ENCODE measurements around the gene INAFM2. TPM values are rescaled to one million over a fixed set of nuclear protein-coding genes. Genes with fewer than 3 reads are reported as not detected.

INAFM2 gene
- total and polyA plus RNA-seq, 9 of the 15 experiments (the other 6 are each of a cell fraction or from before 2014, with no cell fraction given) = 11.8 to 43.1 (median 27.2) TPM

- TF ChIP-seq ZNF518B (CRISPR knock-in tag; IDR thresholded peaks at IDR 0.05) (no peak), KDM5B (IDR thresholded peaks at IDR 0.05; ENCODE audit: insufficient replicate concordance, low read depth, low read length) (no peak), MECOM (CRISPR knock-in tag; IDR thresholded peaks at IDR 0.05) (no peak), PHF21A (IDR thresholded peaks at IDR 0.05; ENCODE audit: borderline replicate concordance, low read depth) (0 out of 2 replicates have a peak, but pooled peaks have one; percentile 56), ZNF217 (CRISPR knock-in tag; IDR thresholded peaks at IDR 0.05) (no peak), ZNF277 (CRISPR knock-in tag; IDR thresholded peaks at IDR 0.05; ENCODE audit: borderline replicate concordance) (no peak), SP1 (CRISPR knock-in tag; IDR thresholded peaks at IDR 0.05) (peak; percentile 92; the same call in 1 of the 2 replicates), MLX (CRISPR knock-in tag; conservative IDR thresholded peaks at IDR 0.05) (no peak), ZNF717 (CRISPR knock-in tag; IDR thresholded peaks at IDR 0.05) (no peak), CBX5 (IDR thresholded peaks at IDR 0.05; ENCODE audit: borderline replicate concordance, low read depth) (no peak)
- TF ChIP-seq, protein P1, sequence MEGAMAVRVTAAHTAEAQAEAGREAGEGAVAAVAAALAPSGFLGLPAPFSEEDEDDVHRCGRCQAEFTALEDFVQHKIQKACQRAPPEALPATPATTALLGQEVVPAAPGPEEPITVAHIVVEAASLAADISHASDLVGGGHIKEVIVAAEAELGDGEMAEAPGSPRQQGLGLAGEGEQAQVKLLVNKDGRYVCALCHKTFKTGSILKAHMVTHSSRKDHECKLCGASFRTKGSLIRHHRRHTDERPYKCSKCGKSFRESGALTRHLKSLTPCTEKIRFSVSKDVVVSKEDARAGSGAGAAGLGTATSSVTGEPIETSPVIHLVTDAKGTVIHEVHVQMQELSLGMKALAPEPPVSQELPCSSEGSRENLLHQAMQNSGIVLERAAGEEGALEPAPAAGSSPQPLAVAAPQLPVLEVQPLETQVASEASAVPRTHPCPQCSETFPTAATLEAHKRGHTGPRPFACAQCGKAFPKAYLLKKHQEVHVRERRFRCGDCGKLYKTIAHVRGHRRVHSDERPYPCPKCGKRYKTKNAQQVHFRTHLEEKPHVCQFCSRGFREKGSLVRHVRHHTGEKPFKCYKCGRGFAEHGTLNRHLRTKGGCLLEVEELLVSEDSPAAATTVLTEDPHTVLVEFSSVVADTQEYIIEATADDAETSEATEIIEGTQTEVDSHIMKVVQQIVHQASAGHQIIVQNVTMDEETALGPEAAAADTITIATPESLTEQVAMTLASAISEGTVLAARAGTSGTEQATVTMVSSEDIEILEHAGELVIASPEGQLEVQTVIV (CRISPR knock-in tag; IDR thresholded peaks at IDR 0.05; ENCODE audit: borderline replicate concordance) = no peak
Observed at GRCh38 chr15:40323239-40323952, at the start of gene INAFM2 (continued).

Data from K562 (cell line).